KOPT-K1 (cell line): ENCODE data around the gene HSD17B2.
"Not testable (repeated sequence)": the region's sequence is repeated elsewhere in the genome, so short reads cannot be mapped to it uniquely, and the experiment has no call there.

Source experiments
- H3K27ac ChIP-seq: fragments of 200-600 bp; sonication (generic); 2 replicates; pipeline ENCODE4 v1.5.1; 2016; ENCODE audit warnings: antibody characterized with exemption, mild to moderate bottlenecking, low read depth, low read length; ENCODE audit not compliant: poor library complexity, severe bottlenecking
- H3K36me3 ChIP-seq: fragments of 200-600 bp; sonication (generic); 2 replicates; pipeline ENCODE4 v1.5.1; 2017; ENCODE audit warnings: antibody characterized with exemption, mild to moderate bottlenecking, low read length, moderate library complexity; ENCODE audit not compliant: insufficient read depth
- H3K9me3 ChIP-seq: fragments of 200-600 bp; sonication (generic); 2 replicates; pipeline ENCODE4 v1.5.1; 2017; ENCODE audit warnings: antibody characterized with exemption, low read length, mild to moderate bottlenecking; ENCODE audit not compliant: insufficient read depth, poor library complexity, severe bottlenecking

Gene HSD17B2

DNA sequence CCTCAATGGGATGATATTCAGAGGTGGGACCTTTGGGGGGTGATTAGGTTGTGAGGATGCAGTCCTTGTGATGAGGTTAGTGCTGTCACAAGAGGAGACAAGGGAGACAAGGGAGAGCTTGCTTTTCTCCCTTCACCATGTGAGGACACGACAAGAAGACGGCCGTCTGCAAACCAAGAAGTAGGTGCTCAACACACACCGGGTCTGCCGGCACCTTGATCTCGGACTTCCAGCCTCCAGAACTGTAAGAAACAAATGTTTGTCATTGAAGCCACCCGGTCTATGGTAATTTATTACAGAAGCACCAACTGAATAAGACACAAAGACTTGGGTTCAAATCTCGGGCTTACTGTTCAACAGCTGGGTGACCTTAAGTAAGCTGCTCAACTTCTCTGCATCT, 70.1 kb downstream of the HSD17B2 start:
- Histone ChIP-seq H3K9me3 (no peaks in the 10 kb centered on the region), H3K36me3 (no peaks in the 10 kb centered on the region), H3K27ac (no peak overlapping the region)

DNA sequence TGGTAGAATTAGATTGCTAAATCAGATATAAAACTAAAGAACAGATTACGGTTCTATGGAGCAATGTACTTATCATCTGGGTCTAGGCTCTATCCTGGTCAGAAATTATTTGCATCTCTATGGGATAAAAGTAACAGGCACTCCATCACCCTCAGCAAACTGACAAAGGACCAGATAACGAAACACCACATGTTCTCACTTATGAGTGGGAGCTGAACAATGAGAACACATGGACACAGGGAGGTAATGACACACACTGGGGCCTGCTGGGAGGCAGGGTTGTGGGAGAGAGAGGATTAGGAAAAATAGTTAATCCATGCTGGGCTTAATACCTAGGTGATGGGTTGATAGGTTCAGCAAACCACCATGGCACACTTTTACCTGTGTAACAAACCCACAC, 73.0 kb downstream of the HSD17B2 start:
- H3K36me3 ChIP-seq: no peaks in the 10 kb centered on the region
- H3K27ac ChIP-seq: no peak overlapping the region
- no peaks in the 10 kb centered on the region for H3K9me3 ChIP-seq

DNA sequence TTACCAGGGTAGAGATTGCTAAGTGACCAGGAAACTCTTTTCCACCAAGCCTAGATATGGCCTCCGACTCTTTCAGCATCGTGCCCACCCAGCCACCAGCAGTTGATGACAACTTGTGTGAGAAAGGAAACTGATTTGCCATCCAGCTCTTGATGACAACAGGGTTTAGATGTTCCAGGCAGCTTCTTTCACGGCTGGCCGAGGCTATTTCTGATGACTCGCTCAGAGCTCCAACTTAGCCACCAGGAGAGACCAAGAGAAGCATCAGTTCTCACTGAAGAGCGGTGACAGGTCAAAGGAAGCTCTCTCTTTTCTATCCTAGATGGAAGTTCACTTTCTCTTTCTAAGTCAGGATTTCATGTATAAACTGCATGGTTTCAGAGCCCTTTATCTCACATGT, 73.7 kb downstream of the HSD17B2 start:
- Histone ChIP-seq H3K9me3 (no peaks in the 10 kb centered on the region), H3K27ac (no peak overlapping the region), H3K36me3 (no peaks in the 10 kb centered on the region)

DNA sequence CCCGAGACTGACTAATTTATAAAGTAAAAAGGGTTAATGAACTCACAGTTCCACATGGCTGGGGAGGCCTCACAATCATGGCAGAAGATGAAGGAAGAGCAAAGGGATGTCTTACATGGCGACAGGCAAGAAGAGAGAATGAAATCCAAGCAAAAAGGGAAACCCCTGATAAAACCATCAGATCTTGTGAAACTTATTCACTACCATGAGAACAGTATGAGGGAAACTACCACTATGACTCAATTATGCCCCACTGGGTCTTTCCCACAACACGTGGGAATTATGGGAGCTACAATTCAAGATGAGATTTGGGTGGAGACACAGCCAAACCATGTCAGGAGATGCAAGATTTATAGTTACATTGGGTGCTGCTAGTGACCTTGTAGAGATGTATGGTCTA, 74.2 kb downstream of the HSD17B2 start:
- not testable (repeated sequence) for H3K9me3 ChIP-seq, H3K36me3 ChIP-seq, H3K27ac ChIP-seq

DNA sequence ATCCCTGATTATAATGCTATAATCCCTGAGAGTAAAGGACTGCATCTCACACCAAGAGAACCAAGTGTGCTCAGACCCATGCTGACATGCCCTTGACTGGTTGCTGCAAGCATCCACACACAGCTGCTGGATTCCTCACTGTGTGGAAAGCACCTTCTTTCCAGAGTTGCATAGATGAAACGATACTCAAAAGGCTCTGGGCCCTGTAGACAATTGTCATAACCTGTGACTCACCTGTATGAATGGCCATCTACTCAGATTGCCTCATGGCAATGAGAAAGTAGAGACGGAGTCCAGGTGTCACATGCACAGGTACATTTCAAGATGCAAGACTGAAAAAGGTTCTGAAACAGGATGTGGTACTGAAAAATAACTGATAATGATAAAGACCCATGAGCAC, 76.9 kb downstream of the HSD17B2 start:
- no peak overlapping the region for H3K27ac ChIP-seq
- no peaks in the 10 kb centered on the region for H3K36me3 ChIP-seq
- H3K9me3 ChIP-seq: no peaks in the 10 kb centered on the region

DNA sequence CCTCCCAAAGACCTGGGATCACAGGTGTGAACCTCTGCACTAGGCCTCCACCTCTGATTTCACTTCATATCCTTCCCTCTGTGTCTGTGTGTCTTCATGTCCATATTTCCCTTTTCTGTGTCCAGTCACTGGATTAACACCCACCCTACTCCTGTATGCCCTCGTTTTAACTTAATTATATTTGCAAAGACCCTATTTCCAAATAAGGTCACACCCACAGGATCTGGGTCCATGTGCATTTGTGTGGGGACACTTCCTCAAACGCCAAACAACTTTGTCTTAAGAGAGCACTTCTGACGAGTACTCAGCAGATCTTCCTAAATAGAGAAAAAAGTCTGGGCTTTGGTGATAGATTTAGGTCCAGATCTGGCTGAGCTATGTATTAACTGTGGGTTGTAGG, 78.7 kb downstream of the HSD17B2 start:
- Histone ChIP-seq H3K9me3 (no peaks in the 10 kb centered on the region), H3K36me3 (no peaks in the 10 kb centered on the region), H3K27ac (no peak overlapping the region)

DNA sequence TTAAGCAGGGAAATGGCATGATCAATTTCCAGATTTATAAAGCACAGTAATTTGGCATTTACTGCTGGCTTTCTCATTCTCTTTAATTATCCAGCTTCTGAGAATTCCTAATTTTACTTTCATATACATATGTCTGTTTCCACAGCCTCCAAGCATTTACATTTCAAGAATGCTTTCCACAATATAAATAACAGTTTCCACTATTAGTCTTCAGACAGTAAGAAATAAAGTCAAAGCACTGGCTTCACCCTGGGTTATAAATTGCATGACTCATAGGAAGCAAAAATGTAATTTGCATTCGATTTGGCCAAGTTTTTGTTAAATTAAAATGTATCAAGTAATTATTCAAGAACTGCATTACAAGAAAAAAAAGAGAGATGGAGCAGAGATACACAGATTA, 81.5 kb downstream of the HSD17B2 start:
- Histone ChIP-seq H3K27ac (no peak overlapping the region), H3K36me3 (no peaks in the 10 kb centered on the region), H3K9me3 (no peaks in the 10 kb centered on the region)

DNA sequence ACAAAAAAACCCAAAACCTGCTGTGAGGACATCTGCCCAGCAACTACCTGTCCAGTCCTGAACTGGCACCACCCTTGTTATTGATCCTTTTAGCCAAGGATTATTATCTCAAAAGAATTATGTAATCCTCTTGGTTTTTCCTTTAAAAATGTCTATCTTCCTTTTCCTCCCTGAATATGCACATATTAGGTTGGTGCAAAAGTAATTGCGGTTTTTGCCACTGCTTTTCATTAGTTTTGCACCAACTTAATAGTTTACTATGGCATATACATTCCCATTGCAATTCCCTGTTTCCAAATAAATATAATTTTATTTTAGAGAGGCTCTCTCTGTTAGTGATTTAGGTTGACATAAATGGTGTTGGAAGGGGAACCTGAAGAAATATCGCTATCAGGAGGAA, 83.7 kb downstream of the HSD17B2 start:
- no peaks in the 10 kb centered on the region for H3K9me3 ChIP-seq
- no peaks in the 10 kb centered on the region for H3K36me3 ChIP-seq
- no peak overlapping the region for H3K27ac ChIP-seq

DNA sequence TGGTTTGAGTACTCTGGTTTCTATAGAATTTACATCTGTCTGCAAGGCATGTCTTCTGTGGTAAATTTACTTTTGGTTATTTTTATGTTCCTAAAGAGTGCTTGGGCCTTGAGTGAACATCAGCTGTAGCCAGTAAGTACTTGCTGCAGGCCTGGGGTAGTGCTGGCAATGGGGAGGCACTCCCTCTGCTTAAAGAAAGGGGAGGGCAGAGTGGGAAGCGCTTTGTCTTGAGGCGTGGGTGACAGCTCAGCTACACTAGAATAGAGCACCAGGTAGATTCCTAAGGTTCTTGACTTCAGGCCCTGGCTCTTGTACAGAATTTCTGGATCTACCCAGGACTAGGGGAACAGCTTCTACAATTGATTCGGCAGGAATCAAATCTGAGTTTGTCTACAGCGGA, 84.4 kb downstream of the HSD17B2 start:
- H3K36me3 ChIP-seq: no peaks in the 10 kb centered on the region
- H3K27ac ChIP-seq: no peak overlapping the region
- no peaks in the 10 kb centered on the region for H3K9me3 ChIP-seq

DNA sequence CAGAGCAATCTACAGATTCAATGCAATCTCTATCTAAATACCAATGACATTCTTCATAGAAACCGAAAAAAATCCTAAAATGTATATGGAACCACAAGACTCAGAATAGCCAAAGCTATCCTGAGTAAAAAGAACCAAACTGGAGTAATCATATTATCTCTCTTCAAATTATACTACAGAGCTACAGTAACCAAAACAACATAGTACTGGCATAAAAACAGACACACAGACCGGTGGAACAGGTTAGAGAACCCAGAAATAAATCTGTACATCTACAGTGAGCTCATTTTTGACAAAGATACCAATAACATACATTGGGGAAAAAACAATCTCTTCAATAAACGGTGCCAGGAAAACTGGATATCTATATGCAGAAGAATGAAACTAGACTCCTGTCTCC, 89.6 kb downstream of the HSD17B2 start:
- no peaks in the 10 kb centered on the region for H3K36me3 ChIP-seq
- no peak overlapping the region for H3K27ac ChIP-seq
- no peaks in the 10 kb centered on the region for H3K9me3 ChIP-seq

DNA sequence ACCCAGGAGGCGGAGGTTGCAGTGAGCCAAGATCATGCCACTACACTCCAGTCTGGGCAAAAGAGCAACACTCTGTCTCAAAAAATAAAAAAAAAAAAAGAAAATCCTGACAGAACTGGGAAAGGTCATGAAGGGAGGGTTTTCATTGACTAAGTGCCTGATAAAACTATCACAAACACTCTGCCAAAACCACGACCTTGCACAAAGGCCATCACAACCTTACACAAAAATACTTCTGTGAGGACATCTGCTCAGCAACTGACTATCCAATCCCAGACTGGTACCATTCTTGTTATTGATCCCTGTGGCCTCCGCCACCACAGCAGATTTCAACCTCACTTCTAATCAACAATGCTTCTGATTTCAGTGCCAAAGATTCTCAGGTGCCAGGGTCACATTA, 94.8 kb downstream of the HSD17B2 start:
- Histone ChIP-seq H3K9me3 (no peaks in the 10 kb centered on the region), H3K27ac (no peak overlapping the region), H3K36me3 (no peaks in the 10 kb centered on the region)

DNA sequence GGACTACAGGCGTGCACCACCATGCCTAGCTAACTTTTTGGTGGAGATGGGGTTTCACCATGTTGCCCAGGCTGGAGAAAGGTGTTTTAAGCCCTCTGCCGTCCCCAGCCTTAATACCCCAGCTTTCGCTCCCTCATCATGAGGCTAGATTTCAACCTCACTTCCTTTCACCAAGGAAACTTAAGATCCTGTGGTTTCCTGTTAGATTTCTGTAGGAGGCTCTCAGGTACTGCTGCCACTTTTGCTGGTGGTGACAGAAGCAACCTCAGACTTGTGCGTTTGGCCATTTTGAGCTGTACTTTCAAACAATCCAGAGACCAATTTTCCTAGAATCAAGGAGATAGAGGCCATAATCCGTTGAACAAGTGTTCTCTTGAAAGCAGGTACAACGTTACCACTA, 98.7 kb downstream of the HSD17B2 start:
- H3K27ac ChIP-seq: peak overlapping the region; percentile 60
- no peaks in the 10 kb centered on the region for H3K9me3 ChIP-seq
- H3K36me3 ChIP-seq: peaks cover 16% of the 10 kb centered on the region; the same call in 1 of the 2 replicates

DNA sequence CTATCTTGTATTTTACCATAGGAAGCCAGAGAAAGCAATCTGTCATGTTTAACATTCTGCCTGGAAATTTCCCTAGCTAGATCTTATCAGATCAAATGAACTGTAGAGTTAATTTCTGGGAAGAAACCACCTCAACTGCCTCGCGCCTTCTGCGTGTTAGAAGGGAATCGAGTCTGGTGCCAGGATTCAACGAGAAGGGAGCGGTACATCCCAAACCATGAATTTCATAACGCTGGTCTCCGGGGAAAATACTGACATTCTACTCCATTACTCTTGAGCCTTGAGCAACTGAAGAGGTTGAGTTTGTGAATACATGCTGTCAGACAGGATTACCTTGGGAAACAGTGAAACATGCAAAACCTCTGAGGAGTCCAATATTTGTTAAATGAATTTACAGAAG, 99.8 kb downstream of the HSD17B2 start:
- H3K36me3 ChIP-seq: peaks cover 17% of the 10 kb centered on the region; the same call in 1 of the 2 replicates
- H3K27ac ChIP-seq: peak overlapping the region; percentile 60
- H3K9me3 ChIP-seq: no peaks in the 10 kb centered on the region

DNA sequence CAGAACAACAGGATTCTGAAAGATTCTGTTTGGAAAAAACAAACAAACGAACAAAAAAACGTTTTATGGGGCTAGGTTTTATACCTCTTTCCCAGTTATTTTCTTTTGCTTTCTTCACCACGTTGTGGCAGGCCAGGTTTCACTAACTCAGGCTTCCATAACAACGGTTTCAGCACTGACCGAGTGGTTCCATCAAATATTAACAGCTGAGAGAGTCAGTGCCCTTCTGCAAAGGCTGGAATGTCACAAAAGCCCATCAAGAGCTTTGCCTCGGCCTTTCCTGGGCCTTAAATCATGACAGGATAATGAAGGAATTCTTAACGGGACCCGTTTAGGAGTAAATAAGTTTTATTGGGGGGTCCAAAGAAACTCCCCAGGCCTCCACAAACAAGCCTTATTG, 100.8 kb downstream of the HSD17B2 start:
- Histone ChIP-seq H3K9me3 (no peaks in the 10 kb centered on the region), H3K27ac (no peak overlapping the region), H3K36me3 (peaks cover 17% of the 10 kb centered on the region; the same call in 1 of the 2 replicates)

DNA sequence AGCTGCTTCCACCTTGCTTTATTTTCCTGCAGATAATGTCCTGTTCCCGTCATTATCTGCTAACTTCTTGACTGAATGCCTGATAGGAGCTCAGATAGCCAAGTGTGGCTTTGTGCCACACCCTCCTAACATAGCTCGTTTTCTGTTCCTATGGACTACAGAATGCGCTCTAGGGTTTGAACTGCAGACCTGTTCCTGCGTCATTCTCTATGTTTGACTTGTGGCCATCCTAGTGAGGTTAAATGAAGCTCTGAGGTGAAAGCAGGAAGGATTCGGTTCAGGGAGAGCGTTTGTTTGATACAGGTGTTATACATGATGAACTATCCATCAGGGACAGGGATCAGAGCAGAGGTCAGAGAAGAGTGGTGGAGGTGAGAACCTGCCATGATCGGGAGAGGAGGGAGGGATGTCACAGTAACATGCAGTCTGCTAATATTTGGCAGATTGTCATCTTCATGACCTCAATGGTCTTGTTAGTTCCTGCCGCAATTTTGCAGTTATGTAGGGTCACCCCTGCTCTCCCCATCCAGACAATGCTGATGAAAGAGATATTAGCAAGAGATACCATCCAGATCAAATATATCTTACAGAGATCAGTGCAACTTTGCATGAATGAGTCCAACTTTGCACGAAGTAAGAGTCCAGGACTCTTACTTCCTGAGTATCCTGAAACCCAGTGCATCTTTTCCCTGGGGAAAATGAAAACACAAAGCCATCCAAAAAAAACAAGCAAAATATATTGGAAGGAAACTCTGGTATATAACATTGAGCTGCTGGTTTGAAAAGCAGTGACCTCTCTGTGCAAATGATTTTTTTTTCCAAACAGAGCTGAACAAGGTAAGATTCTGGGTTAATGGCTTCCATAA, 102.1 kb downstream of the HSD17B2 start:
- Histone ChIP-seq H3K36me3 (peaks cover 17% of the 10 kb centered on the region; the same call in 1 of the 2 replicates), H3K9me3 (no peaks in the 10 kb centered on the region), H3K27ac (no peak overlapping the region)

DNA sequence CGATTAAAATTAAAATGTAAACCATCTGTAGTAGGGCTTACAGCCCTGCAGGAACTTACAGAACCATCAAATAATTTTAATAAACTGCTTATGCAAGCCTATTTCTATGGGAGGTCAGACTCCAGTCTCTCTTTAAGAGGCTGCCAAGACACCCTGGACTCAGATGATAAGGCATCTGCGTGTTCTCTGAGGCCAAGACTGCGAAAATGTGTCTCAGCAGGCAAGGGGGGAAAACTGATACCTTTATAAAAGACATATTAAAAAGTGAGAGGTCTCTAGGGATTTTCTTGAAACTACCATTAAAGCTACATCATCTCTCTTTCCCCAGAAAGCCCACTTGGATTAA, 102.7 kb downstream of the HSD17B2 start:
- Histone ChIP-seq H3K27ac (no peak overlapping the region), H3K36me3 (peaks cover 17% of the 10 kb centered on the region; the same call in 1 of the 2 replicates), H3K9me3 (no peaks in the 10 kb centered on the region)
